Esophagus squamous epithelium (tissue), 4 donors: ENCODE measurements around the gene PRR5L.

ENCODE experiments used
- POLR2A ChIP-seq, 4 donors: fragments of 450-650 bp; IDR thresholded peaks; one replicate each; pipeline ENCODE4 v1.6.1; 2017; ENCODE audit warnings: antibody characterized with exemption in 4 of 4, mild to moderate bottlenecking in 4 of 4, moderate library complexity in 3 of 4
- TF ChIP-seq, protein P1 (sequence below), 6 experiments: fragments of 450-650 bp in 4 of 6; fragments of 200-600 bp in 2 of 6; sonication (generic) in 2 of 6; IDR thresholded peaks; one replicate each; pipeline ENCODE4 v1.5.1; 2016 to 2019; ENCODE audit warnings: antibody characterized with exemption in 6 of 6, mild to moderate bottlenecking in 4 of 6, moderate library complexity in 4 of 6

DNA sequence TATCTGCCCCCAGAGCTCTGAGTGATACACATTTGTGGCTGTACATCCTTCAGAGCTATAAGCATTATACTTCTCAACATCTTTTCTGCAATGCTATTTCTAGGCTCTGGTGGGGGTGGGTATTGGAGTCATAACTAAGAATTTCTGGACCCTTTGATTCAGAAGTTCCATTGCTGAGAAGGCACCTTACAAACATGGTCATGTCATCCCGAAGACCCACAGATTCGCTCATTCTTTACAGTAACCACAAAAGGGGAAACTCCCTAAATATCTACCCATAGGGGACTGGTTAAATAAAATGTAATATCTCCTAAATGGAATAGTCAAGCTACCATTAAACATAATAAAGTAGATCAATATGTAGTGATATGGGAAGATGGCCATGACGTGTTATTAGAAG, 98.8 kb downstream of the PRR5L start:
- TF ChIP-seq, protein P1, sequence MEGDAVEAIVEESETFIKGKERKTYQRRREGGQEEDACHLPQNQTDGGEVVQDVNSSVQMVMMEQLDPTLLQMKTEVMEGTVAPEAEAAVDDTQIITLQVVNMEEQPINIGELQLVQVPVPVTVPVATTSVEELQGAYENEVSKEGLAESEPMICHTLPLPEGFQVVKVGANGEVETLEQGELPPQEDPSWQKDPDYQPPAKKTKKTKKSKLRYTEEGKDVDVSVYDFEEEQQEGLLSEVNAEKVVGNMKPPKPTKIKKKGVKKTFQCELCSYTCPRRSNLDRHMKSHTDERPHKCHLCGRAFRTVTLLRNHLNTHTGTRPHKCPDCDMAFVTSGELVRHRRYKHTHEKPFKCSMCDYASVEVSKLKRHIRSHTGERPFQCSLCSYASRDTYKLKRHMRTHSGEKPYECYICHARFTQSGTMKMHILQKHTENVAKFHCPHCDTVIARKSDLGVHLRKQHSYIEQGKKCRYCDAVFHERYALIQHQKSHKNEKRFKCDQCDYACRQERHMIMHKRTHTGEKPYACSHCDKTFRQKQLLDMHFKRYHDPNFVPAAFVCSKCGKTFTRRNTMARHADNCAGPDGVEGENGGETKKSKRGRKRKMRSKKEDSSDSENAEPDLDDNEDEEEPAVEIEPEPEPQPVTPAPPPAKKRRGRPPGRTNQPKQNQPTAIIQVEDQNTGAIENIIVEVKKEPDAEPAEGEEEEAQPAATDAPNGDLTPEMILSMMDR (IDR thresholded peaks at IDR 0.05): no peak
- no peak for TF ChIP-seq POLR2A (IDR thresholded peaks at IDR 0.05)
